SK-N-SH (cell line): ENCODE data around the gene E4F1.

Experiments
- FOXM1 ChIP-seq: IDR thresholded peaks from 2 replicates; pipeline ENCODE4 v1.4.0; 2012; ENCODE audit warnings: low read depth, mild to moderate bottlenecking
- NRF1 ChIP-seq: IDR thresholded peaks from 2 replicates; pipeline ENCODE4 v1.6.1; 2012; ENCODE audit warnings: low read depth, mild to moderate bottlenecking, low read length
- POLR2AphosphoS5 ChIP-seq: IDR thresholded peaks from 2 replicates; pipeline ENCODE4 v1.6.1; 2012; ENCODE audit warnings: low read depth, low read length
- RFX5 ChIP-seq: IDR thresholded peaks from 2 replicates; pipeline ENCODE4 v1.6.1; 2012; ENCODE audit warnings: mild to moderate bottlenecking, improper control_type of control experiment, low read length
- TF ChIP-seq, protein P1 (sequence below): fragments of 150-350 bp; IDR thresholded peaks from 2 replicates; pipeline ENCODE4 v1.6.1; 2017; ENCODE audit warnings: antibody characterized with exemption, low read length, low read depth, borderline replicate concordance
- TF ChIP-seq, protein P2 (sequence below): fragments of 200-600 bp; sonication (generic); IDR thresholded peaks from 2 replicates; pipeline ENCODE4 v1.6.1; 2017; ENCODE audit warnings: antibody characterized with exemption, mild to moderate bottlenecking, moderate library complexity
- TF ChIP-seq, protein P3 (sequence below): IDR thresholded peaks from 2 replicates; pipeline ENCODE4 v1.6.1; 2012; ENCODE audit warnings: mild to moderate bottlenecking, low read depth, low read length, moderate library complexity
- TF ChIP-seq, protein P4 (sequence below): IDR thresholded peaks from 2 replicates; pipeline ENCODE4; 2012

DNA sequence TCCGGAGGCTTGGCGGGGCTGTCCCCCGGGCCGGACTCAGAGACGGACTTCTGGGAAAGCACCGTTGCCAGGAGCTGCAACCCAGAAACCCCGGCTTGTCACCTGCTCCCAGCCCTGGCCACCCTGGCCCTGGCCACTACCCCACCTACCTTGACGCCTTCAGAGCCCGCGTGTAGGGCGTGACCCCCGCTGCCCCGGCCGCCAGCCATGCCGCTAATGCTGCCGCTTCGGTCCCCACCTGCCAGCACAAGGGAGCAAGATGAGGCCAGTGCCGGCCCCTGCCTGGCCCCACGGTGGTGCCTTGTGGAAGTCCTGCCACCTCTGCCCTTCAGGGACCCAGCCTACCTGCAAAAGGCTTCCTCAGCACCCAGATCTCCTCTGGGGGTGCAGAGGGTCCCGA is 38.4 kb upstream of the E4F1 start:
- TF ChIP-seq, protein P1, sequence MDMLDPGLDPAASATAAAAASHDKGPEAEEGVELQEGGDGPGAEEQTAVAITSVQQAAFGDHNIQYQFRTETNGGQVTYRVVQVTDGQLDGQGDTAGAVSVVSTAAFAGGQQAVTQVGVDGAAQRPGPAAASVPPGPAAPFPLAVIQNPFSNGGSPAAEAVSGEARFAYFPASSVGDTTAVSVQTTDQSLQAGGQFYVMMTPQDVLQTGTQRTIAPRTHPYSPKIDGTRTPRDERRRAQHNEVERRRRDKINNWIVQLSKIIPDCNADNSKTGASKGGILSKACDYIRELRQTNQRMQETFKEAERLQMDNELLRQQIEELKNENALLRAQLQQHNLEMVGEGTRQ: no peak
- TF ChIP-seq, protein P2, sequence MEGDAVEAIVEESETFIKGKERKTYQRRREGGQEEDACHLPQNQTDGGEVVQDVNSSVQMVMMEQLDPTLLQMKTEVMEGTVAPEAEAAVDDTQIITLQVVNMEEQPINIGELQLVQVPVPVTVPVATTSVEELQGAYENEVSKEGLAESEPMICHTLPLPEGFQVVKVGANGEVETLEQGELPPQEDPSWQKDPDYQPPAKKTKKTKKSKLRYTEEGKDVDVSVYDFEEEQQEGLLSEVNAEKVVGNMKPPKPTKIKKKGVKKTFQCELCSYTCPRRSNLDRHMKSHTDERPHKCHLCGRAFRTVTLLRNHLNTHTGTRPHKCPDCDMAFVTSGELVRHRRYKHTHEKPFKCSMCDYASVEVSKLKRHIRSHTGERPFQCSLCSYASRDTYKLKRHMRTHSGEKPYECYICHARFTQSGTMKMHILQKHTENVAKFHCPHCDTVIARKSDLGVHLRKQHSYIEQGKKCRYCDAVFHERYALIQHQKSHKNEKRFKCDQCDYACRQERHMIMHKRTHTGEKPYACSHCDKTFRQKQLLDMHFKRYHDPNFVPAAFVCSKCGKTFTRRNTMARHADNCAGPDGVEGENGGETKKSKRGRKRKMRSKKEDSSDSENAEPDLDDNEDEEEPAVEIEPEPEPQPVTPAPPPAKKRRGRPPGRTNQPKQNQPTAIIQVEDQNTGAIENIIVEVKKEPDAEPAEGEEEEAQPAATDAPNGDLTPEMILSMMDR: no peak
- TF ChIP-seq, protein P3, sequence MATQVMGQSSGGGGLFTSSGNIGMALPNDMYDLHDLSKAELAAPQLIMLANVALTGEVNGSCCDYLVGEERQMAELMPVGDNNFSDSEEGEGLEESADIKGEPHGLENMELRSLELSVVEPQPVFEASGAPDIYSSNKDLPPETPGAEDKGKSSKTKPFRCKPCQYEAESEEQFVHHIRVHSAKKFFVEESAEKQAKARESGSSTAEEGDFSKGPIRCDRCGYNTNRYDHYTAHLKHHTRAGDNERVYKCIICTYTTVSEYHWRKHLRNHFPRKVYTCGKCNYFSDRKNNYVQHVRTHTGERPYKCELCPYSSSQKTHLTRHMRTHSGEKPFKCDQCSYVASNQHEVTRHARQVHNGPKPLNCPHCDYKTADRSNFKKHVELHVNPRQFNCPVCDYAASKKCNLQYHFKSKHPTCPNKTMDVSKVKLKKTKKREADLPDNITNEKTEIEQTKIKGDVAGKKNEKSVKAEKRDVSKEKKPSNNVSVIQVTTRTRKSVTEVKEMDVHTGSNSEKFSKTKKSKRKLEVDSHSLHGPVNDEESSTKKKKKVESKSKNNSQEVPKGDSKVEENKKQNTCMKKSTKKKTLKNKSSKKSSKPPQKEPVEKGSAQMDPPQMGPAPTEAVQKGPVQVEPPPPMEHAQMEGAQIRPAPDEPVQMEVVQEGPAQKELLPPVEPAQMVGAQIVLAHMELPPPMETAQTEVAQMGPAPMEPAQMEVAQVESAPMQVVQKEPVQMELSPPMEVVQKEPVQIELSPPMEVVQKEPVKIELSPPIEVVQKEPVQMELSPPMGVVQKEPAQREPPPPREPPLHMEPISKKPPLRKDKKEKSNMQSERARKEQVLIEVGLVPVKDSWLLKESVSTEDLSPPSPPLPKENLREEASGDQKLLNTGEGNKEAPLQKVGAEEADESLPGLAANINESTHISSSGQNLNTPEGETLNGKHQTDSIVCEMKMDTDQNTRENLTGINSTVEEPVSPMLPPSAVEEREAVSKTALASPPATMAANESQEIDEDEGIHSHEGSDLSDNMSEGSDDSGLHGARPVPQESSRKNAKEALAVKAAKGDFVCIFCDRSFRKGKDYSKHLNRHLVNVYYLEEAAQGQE: no peak
- no peak for TF ChIP-seq POLR2AphosphoS5
- TF ChIP-seq, protein P4, sequence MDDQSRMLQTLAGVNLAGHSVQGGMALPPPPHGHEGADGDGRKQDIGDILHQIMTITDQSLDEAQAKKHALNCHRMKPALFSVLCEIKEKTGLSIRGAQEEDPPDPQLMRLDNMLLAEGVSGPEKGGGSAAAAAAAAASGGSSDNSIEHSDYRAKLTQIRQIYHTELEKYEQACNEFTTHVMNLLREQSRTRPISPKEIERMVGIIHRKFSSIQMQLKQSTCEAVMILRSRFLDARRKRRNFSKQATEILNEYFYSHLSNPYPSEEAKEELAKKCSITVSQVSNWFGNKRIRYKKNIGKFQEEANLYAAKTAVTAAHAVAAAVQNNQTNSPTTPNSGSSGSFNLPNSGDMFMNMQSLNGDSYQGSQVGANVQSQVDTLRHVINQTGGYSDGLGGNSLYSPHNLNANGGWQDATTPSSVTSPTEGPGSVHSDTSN: no peak
- TF ChIP-seq RFX5: no peak
- no peak for TF ChIP-seq FOXM1
- no peak for TF ChIP-seq NRF1
